Activated naive CD4-positive, alpha-beta T cell (primary cell): ENCODE measurements around the gene SART3.
"Not testable (repeated sequence)": the region's sequence is repeated elsewhere in the genome, so short reads cannot be mapped to it uniquely, and the experiment has no call there.

Source experiments
- DNase-seq, 4 experiments: peaks; one replicate each; lab custom pipeline; 2025; lab: John Stamatoyannopoulos, UW

Gene SART3

GRCh38 chr12:108596854-108597558 lies 36.0 kb upstream of the SART3 start:
- no peak for DNase-seq

DNA sequence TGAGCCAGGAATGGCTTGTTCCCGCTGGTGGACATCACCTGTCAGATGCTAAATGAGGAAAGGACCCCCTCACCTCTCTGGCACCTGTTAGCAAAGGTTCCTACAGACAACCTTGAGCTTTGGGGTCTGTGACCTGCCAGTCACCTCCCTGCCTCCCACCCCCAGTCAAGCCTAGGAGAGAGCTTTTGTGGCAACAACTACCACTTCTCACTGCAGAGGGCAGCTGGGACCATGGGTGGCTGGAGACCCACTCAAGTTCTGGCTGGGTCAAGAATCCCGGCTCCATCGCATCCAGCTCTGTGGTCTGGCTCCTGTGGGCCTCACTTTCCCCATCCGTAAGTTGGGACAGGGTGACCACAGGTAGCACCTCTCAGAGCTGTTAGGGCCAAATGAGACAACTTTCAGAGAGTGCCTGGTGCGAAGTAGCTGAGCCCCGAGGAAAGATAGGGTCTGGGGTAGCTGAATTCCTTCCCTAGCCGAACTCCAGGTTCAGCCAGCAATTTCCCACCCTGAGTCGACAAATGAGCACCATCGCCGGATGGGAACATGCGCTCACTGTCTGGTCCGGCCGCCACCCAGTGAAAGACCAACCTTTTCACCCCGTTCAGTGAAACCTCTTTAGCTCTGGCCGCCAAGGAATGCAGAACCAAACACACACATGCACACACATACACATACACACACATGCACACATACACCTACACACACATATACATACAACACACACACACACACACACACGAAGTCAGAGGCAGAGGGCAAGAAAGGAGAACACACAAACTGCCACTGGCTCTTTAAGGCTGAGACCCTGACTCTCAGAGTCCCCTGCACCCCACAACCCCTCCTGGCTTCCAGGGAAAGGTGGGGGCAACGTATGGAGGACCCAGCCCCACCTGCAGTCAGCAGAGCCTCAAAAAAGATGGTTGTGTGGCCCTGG lies 35.0 kb upstream of the SART3 start:
- DNase-seq: no peak

GRCh38 chr12:108594960-108595710 lies 34.2 kb upstream of the SART3 start:
- DNase-seq: no peak

GRCh38 chr12:108594323-108594903 lies 33.4 kb upstream of the SART3 start:
- no peak for DNase-seq

DNA sequence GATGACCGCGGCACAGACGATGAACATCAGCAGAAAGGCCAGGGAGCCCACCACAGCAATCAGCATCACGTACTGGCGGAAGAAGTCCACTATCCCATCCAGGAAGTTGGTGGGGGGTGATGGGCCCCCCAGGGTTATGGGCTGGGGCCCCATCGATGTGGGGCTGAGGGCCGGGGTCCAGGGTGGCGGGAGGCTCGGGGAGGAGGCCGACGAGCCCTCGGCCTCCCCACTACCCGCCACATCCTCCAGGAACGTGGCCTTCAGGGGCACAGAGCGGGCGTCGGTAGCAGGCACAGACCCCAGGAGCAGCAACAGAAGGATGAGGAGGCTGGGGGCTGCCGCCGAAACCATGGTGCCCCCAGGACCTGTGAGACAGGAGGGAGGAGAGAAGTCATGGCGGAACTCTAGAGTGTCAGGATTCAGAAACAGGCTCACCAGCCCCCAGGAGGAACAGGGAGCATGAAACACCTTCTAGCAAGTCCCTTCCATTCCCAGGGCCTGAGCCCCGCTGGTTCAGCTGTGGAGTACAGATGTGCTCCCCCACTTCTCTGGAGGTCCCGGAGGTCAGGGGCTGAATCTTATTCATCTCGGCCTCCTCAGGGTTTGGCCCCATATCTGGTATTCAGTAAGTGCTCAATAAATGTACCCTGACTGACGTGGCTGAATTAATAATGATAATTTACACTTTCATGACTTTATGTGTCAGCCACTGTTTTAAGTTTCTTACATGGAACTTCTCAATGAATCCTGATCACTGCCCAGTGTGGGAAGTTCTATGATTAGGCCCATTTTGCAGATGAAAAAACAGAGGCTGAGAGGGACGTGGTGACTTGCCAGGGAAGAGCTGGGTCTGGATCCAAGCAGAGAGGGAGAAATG lies 31.3 kb upstream of the SART3 start:
- no peak for DNase-seq

GRCh38 chr12:108591267-108591980 lies 30.5 kb upstream of the SART3 start:
- DNase-seq: no peak

DNA sequence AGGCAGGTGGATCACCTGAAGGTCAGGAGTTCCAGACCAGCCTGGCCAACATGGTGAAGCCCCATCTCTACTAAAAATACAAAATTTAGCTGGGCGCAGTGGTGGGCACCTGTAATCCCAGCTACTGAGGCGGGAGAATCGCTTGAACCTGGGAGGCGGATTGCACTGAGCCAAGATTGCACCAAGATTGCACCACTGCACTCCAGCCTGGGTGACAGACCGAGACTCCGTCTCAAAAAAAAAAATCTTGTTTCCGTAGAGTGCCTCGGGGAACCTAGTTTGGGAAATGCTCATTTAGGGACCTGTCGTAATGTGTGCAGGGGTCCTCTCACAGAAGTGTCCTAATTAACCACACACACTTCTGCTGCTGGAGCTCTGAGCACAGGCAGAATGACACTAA lies 29.5 kb upstream of the SART3 start:
- not testable (repeated sequence) for DNase-seq

- no peak for DNase-seq
Measured at GRCh38 chr12:108589840-108590229, 28.9 kb upstream of the SART3 start.

DNA sequence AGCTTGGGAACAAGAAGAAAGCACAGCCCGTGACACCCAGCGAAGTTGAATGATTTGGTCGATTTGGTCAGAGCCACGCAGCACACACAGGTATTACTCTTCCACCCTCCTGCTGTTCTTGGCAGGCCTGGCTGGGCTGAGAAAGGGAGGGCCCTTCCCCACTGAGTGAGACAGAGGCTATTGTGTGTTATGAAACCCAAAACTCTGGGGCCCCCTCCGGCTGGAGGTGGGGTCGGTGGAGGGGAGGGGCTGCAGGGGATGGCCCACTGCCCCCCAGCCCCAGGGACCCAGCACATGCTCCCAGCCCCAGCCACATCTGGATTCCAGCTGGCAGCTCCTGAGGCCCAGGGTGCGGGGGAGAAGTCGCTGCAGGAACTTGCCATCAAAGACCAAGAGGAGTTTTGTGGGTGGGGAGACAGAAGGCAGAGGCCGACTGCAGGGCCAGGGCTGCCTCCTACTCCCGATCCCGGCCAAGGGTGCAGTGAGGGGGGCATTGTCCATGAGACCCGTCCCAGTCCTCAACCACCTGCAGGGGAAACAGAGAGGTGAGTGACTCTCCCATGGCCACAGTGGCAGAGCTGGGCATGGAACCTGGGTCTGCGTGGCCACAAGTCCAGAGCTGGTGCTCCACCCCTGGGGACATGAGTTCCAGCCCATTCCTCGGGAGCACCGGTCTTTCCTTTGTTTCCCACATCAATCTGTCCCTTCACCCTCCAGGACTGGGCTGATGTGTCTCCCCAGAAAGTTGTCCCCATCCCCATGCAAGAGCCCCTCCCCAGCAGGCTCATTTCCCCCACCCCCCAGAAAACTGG lies 28.3 kb upstream of the SART3 start:
- DNase-seq: no peak

- DNase-seq: no peak
Measured at GRCh38 chr12:108587826-108588225, 26.9 kb upstream of the SART3 start.

DNA sequence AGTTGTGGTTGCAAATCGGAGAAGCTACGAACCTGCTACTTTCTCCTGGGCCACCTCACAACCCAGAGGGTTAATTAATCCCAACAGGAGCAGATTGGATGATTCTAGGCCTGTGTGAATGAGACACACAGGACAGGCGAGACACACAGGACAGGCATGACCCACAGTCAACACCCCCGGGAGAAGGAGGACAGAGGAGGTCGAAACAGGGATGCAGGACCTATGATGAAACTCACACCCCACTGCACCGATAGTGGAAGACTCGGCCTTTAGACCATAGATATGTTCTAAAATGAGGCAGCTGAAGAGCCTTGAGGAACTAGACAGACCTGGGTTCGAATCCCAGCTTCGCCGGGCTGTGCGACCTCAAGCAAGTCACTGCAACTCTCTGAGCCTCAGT lies 25.3 kb upstream of the SART3 start:
- no peak for DNase-seq

DNA sequence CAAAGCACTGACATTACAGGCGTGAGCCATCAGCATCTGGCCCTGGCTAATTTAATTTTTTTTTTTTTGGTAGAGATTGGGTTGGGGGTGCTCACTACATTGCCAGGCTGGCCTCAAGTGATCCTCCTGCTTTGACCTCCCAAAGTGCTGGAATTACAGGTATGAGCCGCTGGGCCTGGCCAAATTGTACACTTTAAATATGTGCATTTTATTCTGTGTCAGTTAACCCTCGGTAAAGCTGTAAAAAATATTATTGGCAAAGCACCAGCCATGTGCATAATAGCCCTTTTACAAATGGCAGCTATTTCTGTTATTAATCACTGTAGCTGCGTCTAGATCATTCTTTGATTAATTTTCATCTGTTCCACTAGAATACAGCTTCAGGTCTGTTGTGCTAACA lies 24.9 kb upstream of the SART3 start:
- DNase-seq: no peak

GRCh38 chr12:108584456-108585065 lies 23.6 kb upstream of the SART3 start:
- DNase-seq: no peak

GRCh38 chr12:108583991-108584390 lies 23.0 kb upstream of the SART3 start:
- no peak for DNase-seq

DNA sequence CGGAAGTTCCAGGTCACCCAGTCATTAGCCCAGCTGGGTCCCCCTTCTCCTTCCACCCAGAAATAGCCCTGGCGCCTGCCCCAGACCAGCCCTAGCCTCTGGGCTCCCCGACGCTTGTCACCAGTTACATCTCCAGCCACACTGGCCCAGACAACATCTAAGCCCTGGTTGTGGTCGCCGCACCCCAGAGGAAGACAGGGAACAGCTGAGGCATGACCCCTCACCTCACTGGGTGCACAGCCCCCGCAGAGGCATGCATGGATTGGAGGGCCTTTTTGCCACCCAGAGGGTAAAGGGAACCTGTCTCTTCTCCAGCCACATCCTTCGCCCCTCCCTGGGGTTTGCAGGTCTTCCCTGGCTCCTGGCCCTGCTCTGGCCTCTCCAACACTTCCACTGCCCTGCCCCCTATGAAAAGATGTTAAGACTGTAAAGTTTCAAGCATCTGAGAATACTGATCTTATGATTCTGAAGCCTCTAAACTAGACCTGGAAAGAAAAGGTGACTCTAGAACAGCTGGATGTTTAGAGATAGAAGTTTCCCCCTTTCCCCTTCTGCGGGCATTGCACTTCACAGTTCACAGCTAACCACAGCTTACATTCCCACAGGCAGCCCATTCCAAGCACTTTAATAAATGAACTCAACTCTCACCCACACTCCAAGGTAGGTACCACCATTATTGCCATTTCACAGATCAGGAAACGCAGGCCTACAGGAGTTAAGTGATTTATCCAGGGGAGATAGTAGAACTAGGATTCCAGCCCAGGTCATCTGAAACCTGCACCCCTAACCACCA lies 22.2 kb upstream of the SART3 start:
- DNase-seq: no peak

DNA sequence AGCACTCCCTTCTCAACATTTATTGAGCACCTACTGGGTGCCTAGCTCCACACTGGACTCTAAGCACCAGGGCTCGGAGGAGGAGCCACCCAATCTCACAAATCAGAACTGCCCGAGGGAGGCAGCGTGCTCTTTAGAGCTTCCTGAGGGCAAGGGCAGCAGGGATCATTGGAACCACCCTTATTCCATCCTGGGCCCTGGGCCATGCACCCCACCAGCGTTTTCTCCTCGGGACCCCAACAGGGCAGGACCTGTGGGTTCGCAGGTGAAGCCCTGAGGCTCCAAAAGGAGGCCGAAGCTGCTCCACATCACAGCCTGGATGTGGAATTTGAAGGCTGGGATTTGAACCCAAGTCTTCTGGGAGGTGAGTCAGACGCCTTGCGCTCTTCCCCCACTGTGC lies 21.5 kb upstream of the SART3 start:
- DNase-seq: no peak

DNA sequence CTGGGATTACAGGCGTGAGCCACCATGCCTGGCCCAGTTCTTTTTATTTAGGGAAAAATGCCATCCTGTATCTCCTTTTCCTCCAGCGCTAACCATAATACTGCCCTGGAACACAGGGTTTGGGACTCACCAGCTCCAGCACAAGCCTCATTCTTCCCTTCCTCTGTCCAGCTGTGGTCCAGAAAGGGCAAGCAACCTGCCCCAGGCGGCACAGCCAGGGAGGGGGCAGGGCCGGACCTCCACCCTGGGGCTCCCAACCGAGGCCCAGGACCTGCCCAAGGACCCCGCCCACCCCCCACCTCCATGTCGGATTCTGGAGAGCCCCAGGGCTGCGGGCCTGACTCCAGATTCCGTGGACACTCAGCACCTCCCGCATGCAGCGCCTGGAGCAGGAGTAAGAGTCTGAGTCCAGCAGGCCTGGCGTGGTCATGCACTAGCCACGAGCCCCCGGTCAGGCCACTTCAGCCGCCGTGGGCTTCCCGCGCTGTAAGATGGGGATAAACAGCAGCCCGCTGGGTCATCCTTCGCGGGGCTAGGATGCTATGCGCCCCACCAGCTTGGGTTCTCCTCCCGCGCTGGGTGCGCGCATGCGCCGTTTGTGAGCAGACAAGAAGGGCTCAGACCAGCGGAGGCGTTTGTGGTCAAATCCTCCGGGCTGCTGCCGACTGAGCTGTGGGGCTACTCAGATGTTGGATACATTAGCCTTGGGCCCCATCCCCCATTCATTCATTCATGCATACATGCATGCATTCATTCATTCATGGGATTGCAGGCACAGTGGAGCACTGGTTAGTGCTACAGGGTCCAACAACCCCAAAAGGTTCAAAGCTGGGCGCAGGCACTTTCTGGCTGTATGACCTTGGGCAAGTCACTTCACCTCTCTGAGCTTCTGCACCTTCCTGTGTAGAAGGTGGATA lies 20.6 kb upstream of the SART3 start:
- no peak for DNase-seq
